CD4-positive, alpha-beta T cell treated with Interleukin-17A for 4 hours (primary cell): ENCODE data around the gene PPP1R9A.

ENCODE experiments used
- DNase-seq: peaks from one replicate; pipeline ENCODE4 v3.0.0-alpha.2; 2020; ENCODE audit warnings: mixed read lengths

PPP1R9A gene

DNA sequence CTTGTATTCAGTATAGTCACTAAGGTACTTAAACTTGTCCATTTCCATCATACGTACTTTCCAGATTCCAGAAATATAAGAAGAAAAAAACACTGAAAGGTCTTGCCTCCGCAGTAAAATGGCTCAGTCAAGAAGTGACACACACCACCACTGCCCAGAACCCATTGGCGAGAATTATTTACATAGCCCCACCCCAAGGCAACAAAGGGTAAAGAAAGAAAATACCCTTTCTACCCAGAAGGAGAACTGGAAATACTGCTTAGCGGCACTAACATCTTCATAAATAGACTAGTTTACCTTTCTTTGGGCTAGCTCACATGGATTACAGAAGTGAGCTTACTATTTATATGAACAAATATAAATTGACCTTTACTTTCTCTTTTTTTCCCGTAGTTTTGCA lies 194.0 kb downstream of the PPP1R9A start:
- no peak for DNase-seq

DNA sequence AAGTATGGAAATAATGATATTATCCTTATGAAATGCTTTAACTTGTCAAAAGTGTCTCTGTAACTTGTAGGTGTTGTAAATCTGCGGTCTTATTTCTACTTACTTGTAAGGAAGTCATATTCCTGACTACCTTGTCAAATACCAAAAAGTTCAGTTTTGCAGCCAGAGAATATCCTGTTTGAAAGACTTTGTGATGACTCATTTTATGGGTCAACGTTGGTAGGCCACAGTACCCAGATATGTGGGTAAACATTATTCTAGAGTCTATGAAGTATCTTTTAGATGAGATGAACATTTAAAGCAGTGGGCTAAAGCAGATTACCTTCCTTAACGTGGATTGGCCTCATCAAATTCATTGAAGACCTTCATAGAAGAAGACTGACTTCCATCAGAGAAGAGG lies 195.3 kb downstream of the PPP1R9A start:
- DNase-seq: no peak

DNA sequence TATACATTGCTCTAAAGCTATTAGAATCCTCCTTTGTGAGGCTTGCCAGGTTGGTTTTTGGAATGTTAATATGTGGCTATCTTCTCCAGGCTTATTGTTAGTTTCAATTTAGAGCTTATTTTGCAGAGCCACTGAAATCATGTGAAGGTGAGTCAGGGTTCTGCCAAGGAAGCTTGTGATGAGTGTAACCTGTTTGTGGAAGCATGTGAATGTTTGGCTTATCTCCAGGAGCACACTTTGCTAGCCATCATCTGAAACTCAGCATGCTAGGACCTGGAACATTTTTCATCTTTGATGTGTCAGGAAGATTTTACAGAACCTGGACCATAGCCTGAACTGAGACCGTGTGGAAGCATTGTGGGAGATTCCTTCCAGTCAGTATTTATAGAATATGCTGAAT lies 197.3 kb downstream of the PPP1R9A start:
- no peak for DNase-seq

DNA sequence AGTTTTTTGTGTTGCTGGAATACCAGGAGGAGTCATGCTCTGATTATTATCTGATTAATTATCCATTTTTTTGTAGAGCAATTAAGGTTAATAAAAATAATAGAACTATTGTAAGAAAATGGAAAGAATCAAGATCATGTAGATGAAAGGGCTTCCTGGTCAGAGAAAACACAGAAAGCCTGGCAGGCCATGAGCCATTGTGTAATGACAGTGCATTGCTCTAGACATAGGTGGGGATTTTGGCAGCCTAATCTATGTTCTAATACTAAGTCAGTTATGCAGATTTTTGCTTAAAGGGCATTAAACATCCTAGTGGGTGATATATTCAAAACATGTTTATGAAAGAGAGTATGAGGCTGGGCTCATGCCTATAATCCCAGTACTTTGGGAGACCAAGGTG lies 198.2 kb downstream of the PPP1R9A start:
- DNase-seq: no peak

DNA sequence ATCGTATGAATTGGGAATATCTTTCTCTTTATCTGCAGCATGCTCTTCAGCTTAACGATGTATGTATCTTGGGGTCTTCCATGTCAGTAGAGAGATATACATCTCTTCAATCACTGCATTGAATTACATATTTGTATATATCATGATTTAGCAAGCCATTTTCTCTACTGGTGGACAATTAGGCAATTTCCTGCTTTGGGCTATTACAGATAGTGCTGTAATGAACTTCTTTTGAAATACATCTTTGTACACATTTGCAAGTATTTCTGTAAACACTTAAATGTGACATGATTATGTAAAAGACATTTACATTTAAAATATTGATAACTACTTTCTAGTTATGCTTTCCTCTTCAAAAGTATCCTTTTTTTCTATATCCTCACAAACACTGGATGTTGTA lies 199.0 kb downstream of the PPP1R9A start:
- no peak for DNase-seq

DNA sequence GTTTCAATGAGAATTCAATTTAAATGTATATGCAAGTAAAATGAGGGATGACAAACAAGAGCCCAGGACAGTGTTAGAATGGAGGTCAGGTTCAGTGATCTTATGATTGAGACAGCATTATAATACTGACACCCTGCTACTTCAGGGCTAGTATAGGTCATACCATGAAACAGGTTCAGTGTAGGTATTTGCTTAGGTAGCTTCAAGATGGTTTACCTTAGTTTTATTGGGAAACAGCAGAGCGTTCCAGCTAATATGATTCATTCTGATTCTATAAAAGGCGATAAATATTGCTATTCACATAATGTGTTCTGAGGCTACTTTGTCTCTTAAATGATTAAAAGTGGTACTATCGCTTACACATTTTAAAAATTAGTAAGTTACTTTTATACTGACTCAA lies 203.3 kb downstream of the PPP1R9A start:
- no peak for DNase-seq

DNA sequence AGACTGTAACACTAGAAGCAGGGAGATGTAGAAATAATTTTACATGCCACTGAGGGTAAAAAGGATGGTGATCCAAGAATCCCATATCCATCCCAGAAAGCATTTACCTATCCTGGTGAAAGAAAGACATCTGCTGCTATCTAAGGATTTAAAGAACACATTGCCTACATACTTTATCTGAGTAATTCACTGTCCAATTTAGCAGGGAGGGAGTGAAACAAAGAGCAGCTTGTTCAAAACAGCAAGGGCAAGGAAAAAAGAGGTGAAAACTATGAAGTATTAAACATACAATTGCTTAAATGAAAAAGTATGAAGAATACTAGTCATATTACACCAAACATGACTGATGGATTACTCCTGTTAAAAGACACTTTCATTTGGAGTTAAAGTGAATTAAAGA lies 206.2 kb downstream of the PPP1R9A start:
- no peak for DNase-seq

DNA sequence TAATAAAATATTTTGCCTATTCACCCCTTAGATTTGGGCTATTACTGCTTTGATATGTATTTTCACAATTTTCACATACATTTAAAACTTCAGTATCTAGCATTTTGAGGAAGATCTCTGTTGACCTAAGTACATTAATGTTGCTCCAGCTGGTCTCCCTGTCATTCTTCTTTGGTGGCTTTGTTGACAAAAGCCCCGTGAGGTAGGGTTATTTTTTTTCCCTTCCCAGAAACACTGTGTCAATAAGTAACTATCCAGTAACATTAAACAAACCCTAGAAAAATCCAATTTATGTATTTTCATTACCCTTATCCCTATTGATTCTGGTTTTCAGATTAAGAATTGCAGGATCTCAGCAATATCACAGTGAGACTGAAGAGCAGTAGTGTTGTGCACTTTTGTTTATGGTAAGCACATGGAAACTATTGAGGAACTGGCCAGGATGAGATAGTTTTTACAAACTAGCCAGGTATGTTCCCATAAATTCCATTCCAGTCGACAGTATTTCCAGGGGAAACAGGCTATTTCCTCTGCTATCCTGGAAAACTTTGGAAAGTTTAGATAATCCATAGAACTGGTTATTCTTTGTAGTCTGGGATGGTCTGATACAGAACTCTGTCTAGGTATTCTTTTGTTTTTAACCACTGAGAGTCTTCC lies 218.8 kb downstream of the PPP1R9A start:
- DNase-seq: no peak

DNA sequence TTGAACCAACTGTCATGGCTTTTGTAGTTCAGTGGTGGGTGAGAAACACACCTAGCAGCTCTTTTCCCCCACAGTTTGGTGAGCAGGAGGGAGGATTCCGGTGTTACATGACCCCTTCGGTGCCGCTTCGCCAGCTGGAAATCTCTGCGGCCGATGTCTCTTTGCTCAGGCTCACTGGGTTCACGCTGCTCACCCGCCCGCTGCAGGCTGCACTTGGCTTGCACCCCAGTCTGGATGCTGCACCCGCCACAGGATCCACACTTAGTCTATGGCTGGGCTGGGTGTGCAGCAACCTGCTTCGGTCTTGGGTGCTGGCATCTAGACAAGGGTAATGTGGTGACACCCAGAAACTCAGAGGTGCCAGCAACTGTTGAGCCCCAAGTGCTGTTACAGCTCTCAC lies 225.1 kb downstream of the PPP1R9A start:
- no peak for DNase-seq

DNA sequence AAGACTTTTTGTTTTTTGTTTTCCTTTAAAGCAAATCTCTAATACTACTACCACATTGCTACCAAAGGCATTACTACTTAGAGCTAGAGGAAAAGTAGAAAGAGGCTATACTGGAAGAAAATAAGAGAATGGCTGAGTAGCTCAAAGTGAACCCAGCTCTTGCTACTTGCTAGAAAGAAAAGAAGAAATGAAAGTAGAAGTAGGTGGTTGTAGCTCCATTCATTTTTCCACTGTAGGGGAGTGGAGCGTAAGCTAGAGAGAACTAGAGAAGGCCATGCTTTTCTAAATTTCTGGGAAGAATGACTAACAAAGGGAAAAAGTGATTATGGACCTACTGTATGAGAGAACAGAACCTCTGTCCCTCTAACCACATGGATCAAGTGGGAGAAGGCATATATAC lies 232.5 kb downstream of the PPP1R9A start:
- no peak for DNase-seq

DNA sequence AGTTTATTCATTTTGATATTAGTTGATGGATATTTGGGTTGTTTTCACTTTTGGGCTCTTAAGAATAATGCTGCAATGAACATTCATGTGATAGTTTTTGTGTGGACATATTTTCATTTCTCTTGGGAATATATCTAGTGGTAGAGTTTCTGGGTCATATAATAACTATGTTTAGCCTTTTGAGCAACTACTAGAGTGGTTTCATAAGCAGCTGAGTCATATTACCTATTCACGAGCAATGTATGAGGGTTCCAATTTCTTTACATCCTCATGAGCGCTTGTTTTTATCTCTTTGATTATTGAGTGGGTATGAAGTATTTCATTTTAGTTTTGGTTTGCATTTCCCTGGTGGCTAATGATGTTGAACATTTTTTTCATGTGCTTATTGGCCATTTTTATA lies 234.4 kb downstream of the PPP1R9A start:
- DNase-seq: no peak

DNA sequence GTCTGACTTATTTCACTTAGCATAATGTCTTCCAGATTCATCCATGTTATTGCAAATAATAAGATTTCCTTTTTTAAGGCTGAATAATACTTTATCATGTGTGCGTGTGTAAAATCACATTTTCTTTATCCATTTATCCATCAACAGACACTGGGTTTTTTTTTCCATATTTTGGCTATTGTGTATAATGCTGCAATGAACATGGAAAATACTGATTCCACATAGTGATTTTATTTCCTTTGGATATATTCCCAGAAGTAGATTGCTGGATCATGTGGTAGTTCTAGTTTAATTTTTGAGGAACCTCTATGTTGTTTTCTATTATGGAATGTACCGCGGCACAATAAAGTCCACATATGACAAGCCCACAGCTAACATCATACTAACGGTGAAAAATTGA lies 236.9 kb downstream of the PPP1R9A start:
- DNase-seq: no peak

DNA sequence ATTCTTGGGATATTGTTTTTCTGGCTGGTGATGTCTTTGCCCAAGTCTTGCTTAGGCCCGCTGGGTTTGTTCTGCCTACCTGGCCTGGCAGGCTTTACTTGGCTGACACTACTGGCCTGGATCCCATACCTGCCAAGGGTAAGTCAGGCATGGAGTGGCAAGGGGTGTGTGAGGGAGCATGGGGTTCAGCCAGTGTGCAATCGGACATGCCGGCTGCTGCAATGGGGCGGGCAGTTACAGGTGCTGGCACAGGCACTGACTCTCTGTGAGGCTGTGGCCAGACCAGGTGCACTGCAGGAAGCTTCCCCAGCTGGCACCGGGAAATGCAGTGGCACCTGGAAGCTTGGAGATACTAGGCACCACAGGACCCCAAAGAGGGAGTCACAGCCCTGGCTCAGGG lies 248.6 kb downstream of the PPP1R9A start:
- no peak for DNase-seq

DNA sequence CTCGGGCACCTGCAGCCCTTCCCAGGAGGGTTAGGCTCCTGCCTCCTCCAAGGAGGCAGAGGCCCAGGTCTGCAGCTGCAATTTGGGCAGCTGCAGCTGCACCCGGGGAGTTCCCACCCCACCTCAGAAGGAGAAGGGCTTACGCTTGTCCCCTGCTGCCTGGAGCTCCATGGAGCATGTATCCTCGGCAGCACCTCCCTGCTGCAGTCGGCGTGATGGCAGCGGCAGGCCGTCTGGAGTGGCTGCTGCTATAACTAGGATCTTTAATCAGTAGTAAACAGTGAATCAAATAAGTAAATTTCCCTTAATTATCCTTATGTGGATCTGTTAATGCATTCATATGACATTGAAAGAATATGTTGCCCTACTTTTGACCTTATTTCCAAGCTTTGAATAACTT lies 250.0 kb downstream of the PPP1R9A start:
- DNase-seq: no peak

DNA sequence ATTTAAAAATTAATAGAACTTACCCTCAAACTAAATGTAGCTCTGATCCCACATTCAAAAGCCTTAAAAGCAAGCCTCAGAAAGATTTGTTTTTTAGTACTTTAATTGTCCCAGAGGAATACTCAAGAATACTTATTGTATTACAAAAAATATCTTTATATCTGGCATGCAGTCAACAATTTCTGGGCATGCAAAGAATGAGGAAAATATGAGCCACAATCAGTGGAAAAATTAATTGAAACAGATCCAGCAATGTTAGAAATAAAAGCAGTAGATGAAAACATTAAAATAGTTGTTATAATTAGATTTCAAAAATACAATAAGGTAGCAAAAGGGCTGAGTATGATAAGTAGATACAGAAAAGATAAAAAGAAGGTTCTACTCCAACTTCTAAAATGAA lies 262.3 kb downstream of the PPP1R9A start:
- no peak for DNase-seq

DNA sequence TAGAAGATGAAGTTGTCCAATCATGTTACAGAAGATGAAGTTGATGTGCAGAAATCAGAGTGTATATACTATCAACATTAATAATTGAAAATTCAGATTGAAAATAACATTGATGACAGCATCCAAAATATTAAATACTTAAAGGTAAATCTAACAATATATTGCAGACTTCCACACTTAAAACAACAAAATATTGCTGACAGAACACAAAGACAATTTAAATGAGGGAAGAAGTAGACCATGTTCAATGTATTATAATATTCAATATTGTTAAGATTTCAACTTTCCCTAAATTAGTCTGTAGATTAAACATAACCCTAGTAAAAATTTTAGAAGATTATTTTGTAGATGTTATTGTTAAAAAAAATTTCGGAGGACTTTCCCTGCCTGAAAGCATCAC lies 265.0 kb downstream of the PPP1R9A start:
- DNase-seq: no peak

DNA sequence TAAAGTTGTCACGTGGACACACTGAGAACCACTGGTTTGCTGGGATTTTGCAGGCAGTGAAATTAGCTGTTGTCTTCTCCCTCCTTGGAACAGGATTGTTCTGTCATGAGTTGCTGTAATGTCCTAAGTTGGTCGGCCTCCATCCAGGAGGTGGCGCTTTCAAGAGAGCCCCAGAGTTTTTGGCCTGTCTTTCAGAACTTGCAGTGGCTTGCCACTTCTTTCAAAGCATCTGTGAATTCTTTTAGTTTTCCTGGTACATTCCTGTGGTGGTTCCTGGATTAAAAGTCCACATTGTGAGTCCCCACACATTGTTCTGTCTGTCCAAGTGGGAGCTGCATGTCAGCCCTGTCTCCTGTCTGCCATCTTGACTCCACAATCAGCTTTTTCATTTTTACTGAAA lies 283.1 kb downstream of the PPP1R9A start:
- no peak for DNase-seq

DNA sequence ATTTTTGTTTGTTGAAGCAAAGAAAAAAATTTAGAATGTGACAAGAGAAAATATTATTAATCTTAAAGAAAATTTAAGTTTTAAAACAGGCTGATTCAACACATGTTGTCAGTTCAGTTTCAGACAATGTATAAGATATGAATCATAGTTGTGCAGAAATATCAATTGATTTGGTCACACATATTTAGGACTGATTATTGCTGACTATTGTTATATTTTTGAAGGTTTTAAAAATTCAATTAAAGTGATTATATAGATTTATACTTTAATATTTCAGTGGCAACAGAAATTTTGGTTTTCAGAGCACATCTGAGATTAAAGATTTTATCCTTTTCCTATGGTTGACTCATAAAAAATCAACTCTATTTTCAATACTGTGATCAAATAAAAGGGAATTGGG lies 284.4 kb downstream of the PPP1R9A start:
- no peak for DNase-seq

DNA sequence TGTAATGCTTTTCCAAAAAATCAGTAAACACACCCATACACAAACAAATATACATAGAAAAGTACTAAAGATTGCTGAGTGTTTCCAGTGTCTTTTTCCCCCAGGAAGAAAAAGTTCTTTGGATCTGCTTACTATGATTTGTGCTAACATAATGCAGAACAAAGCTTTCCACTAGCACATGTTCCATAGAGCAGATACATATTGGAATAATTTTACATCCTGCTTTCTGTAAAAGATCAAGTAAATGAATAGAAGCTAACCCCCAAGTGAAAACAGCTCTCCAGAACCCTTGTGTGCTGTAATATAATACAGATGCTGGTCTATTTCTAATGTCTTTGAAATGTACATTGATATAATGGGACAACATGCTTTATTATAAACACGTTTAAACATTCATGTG lies 291.5 kb downstream of the PPP1R9A start:
- DNase-seq: no peak

DNA sequence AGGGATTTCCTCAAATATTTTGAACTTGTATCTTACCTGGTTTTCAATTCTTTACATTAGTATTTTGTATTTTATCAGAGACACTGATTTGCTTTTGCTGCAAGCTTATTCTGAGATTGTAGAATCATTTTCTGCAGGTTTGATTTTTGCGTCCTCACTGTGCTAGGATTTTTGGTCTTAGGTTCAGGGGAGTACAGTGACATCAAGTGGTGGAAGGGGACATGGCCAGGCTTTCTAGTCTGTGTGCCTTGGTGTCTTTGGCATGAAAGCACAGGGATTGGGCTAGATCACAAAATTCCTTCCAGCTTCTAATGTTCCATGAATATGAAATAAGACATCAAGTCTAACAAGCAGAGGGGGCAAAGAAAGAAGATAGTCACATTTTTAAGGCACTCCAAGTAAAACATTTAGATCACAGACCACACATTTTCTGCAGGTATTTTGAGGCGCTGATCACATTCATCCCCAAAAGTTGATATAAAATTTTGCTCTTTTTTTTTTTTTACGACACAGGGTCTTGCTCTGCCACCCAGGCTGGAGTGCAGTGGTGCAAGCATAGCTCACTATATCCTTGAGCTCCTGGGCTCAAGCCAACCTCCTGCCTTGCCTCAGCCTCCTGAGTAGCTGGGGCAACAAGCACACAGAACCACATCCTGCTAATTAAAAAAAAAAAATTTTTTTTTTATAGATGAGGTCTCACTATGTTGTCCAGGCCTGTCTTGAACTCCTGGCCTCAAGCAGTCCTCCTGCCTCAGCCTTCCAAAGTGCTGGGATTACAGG lies 292.6 kb downstream of the PPP1R9A start:
- no peak for DNase-seq

DNA sequence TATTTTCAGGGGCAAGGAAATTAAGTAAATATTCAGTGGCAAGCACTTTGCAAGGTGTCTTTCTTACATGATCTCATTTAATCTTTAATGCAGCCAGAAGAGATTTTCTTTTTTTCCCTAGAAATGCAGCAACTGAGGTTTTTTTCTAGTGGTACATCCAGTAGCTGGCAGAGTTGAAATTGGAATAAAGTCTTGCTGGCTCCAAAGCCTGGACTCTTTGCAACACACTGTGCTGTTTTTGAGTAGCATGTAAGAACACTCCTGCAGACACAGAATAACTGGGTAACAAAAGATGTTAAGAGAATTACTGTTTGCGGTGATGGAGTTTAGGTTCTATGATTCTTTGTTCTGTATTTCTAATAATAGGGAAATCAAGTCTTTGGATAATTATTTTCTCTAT lies 293.3 kb downstream of the PPP1R9A start:
- no peak for DNase-seq

DNA sequence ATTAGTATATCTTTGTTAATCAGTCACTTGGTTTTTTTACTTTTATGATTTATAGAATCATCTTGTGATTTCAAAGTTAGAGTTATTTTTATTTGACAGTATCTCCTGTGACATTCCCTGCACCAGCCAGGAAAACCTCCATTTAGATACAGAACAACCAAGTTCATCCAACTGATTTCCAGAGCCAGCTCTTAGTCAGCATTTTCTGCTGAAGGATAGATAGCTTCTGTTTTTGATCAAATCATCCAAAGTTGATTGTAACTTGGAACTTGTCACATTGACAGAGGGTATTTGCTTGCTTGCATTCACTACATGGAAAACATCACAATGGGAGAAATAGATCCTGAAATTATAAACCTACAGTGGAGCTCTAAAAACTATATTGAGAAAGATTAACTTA lies 294.3 kb downstream of the PPP1R9A start:
- no peak for DNase-seq

DNA sequence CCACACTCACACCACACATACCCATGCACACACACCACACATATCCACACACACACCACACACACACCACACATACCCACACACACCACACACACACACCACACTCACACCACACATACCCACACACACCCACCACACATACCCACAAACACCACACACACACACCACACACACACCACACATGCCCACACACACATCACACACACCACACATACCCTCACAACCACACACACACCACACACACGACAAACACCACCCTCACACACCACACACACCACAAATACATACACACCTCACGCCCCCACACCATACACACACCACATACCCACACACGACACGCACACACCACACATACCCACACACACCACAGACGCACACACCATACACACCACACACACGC lies 297.2 kb downstream of the PPP1R9A start:
- DNase-seq: no peak

DNA sequence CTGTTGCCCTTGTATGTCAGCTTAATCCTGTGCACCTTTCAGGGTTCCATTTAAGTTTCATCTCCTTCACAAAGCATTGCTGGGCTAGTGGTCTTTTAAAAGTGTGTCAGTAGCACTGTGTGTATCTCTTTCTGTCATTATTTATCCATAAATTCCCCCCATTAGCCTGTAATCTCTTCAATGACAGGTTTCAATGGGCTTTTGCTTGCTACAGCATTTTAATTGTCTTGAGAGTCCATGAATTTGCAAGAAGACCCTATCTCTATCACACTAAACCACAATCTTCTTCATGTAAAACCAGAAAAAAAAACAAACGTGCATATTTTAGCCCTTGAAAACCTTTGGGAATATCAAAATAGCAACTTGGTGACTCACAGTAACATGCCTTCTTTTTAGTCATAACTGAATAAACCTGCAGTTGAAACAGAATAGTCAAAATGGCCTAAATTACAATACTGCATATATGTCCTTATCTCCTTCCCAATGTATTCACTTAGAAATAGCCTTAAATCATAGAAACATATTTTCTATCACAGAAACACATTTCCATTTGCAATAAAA lies 298.4 kb downstream of the PPP1R9A start:
- DNase-seq: no peak

DNA sequence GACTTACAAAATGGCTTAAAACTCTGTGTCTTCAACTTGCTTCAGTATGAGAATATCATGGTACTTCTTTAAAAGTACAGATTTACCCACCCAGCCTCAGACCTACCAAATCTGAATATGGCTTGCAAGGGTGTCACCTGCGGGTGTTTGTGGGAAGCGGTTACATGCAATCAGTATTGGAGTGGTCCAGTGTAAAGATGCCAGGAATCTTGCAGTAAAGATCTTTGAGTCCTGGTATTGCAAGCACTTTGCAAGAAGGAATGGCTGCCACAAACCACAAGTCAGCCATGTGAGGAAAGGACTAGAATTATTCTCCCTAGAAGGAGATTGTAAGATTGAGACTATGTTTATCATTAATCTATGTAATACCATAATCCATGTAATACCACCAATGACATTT lies 301.9 kb downstream of the PPP1R9A start:
- no peak for DNase-seq
